HepG2 (cell line): Measurements from ENCODE around the gene LGALS4. TPM values are rescaled to one million over a fixed set of nuclear protein-coding genes. Genes with fewer than 3 reads are reported as not detected.

Source experiments
- ATAC-seq: fragments of 200-7000 bp; cut with Tn5 transposase; 3 replicates; pipeline ENCODE4 v1.9.1; 2020; ENCODE audit warnings: mild to moderate bottlenecking, moderate library complexity
- BruUV-seq: library from RNA; stranded (reverse); fragments of 400-500 nt; replicated peaks from 2 replicates; lab custom pipeline; 2021; lab: Mats Ljungman, UMichigan
- CTCF ChIA-PET: fragments of 300-600 bp; formaldehyde crosslinking; extraction: SDS; loops from one replicate; lab custom pipeline; 2021; ENCODE audit warnings: low total read pairs, inconsistent platforms, low intra/inter-chr PET ratio; lab: Yijun Ruan, JAX
- POLR2A ChIA-PET: fragments of 350-600 bp; sonication (Branson Sonifier 250); formaldehyde crosslinking; loops from one replicate; lab custom pipeline; 2020; ENCODE audit warnings: antibody characterized with exemption, inconsistent platforms; lab: Yijun Ruan, JAX
- DNase-seq: peaks from one replicate; pipeline ENCODE4 v3.0.0-alpha.2; 2015; ENCODE audit warnings: low spot score
- FAIRE-seq: peaks from 3 replicates; lab custom pipeline; 2011; peaks lifted over from hg19 to GRCh38; lab: Jason Lieb, UNC
- H2AFZ ChIP-seq: one replicate; pipeline ENCODE4 v1.6.1; 2011; ENCODE audit warnings: low read length, inconsistent platforms
- H3K27ac ChIP-seq: fragments of 300-600 bp; 3 replicates; pipeline ENCODE4 v1.8.0; 2011; ENCODE audit warnings: mixed run types, mild to moderate bottlenecking, mixed read lengths, low read length, inconsistent platforms; ENCODE audit not compliant: insufficient read depth; ENCODE audit errors: extremely low read length
- H3K27me3 ChIP-seq, 2 experiments: fragments of 200-600 bp in 1 of 2; 2 replicates in 1 of 2; 3 replicates in 1 of 2; pipeline versions ENCODE4 v1.6.0 to v1.8.0; 2011; ENCODE audit warnings: low read length in 2 of 2, mild to moderate bottlenecking in 2 of 2, moderate library complexity in 2 of 2, inconsistent platforms in 1 of 2; ENCODE audit not compliant: insufficient read depth in 2 of 2, control insufficient read depth in 1 of 2
- H3K36me3 ChIP-seq, 2 experiments: fragments of 200-600 bp in 1 of 2; replicated peaks in 1 of 2; 2 replicates in 1 of 2; 3 replicates in 1 of 2; pipeline versions ENCODE4 v1.5.1 to v1.8.0; 2011; ENCODE audit warnings: low read length in 2 of 2, inconsistent platforms in 1 of 2; ENCODE audit not compliant: insufficient read depth in 2 of 2, control insufficient read depth in 1 of 2
- H3K4me1 ChIP-seq: 2 replicates; pipeline ENCODE4 v1.5.1; 2012; ENCODE audit warnings: low read length, inconsistent platforms; ENCODE audit not compliant: insufficient read depth
- H3K4me2 ChIP-seq: 2 replicates; pipeline ENCODE4 v1.6.0; 2011; ENCODE audit warnings: low read depth, low read length, inconsistent platforms
- H3K4me3 ChIP-seq, 3 experiments: fragments of 200-600 bp in 1 of 3; sonication (generic), shearing (Covaris generic) in 1 of 3; replicated peaks in 1 of 3; 2 replicates each; pipeline ENCODE4 v1.5.1; 2011 to 2016; ENCODE audit warnings: low read length in 3 of 3, inconsistent platforms in 2 of 3, low read depth in 2 of 3, mild to moderate bottlenecking in 2 of 3, control low read depth in 1 of 3, mixed read lengths in 1 of 3; ENCODE audit not compliant: insufficient read depth in 1 of 3
- H3K79me2 ChIP-seq: one replicate; pipeline ENCODE4 v1.6.1; 2011; ENCODE audit warnings: low read length, inconsistent platforms; ENCODE audit not compliant: insufficient read depth
- H3K9ac ChIP-seq: 2 replicates; pipeline ENCODE4 v1.6.0; 2011; ENCODE audit warnings: mild to moderate bottlenecking, low read depth, low read length, inconsistent platforms; ENCODE audit not compliant: insufficient read depth
- H3K9me3 ChIP-seq: 2 replicates; pipeline ENCODE4 v1.5.1; 2012; ENCODE audit warnings: mild to moderate bottlenecking, low read length
- H4K20me1 ChIP-seq: 2 replicates; pipeline ENCODE4 v1.6.0; 2011; ENCODE audit warnings: inconsistent platforms, mild to moderate bottlenecking, low read length, moderate library complexity; ENCODE audit not compliant: insufficient read depth
- BRD4 ChIP-seq: sonication (generic); formaldehyde crosslinking; IDR thresholded peaks from 2 replicates; pipeline ENCODE4 v1.4.0; 2020; ENCODE audit warnings: missing genetic modification reagents
- ESRRA ChIP-seq: sonication (generic); formaldehyde crosslinking; IDR thresholded peaks from 2 replicates; pipeline ENCODE4 v1.5.1; 2020; ENCODE audit warnings: mild to moderate bottlenecking, low read depth, missing genetic modification reagents
- KDM5B ChIP-seq: sonication (generic); formaldehyde crosslinking; IDR thresholded peaks from 2 replicates; pipeline ENCODE4 v1.4.0; 2020; ENCODE audit warnings: missing genetic modification reagents, mild to moderate bottlenecking, borderline replicate concordance
- RFX3 ChIP-seq: IDR thresholded peaks from 2 replicates; pipeline ENCODE4 v1.6.1; 2016; ENCODE audit warnings: missing biosample characterization, missing genetic modification reagents
- SETDB1 ChIP-seq: sonication (generic); formaldehyde crosslinking; IDR thresholded peaks from 2 replicates; pipeline ENCODE4 v1.5.1; 2020; ENCODE audit warnings: missing genetic modification reagents, mild to moderate bottlenecking, borderline replicate concordance
- ZNF460 ChIP-seq: sonication (generic); formaldehyde crosslinking; IDR thresholded peaks from 2 replicates; pipeline ENCODE4 v1.5.1; 2020; ENCODE audit warnings: missing genetic modification reagents, mild to moderate bottlenecking, borderline replicate concordance
- ZNF468 ChIP-seq: sonication (generic); formaldehyde crosslinking; IDR thresholded peaks from 2 replicates; pipeline ENCODE4 v1.8.0; 2022; ENCODE audit warnings: mild to moderate bottlenecking, moderate library complexity, missing genetic modification reagents
- WGBS: methylation state at CpG from one replicate; pipeline ENCODE4 v1.1.6; 2017; ENCODE audit warnings: low lambda C conversion rate; 5-methylcytosine and 5-hydroxymethylcytosine counted together
- in situ Hi-C: cut with HindIII; loops from 2 replicates; pipeline ENCODE4 v1.10.0; 2017; ENCODE audit warnings: low pct_unique_long_range_greater_than_20kb; ENCODE audit not compliant: extremely low pct_ligation_motif_present
- intact Hi-C: fragments of 100-400 bp; cut with micrococcal nuclease; formaldehyde crosslinking; loops from one replicate; pipeline ENCODE4 v1.10.0; 2022; ENCODE audit not compliant: unreplicated experiment
- polyA plus RNA-seq, 8 experiments: library from polyadenylated mRNA; depleted of rRNA in 3 of 8; stranded (reverse) in 7 of 8; unstranded in 1 of 8; fragments of >200 nt; fragmentation: Illumina TruSeq in 4 of 8; extraction: Trizol in 4 of 8; gene quantifications; 2 replicates each; pipeline versions ENCODE4 v1.2.1 to v1.2.3, GENCODE V29; 2011 to 2016; ENCODE audit warnings: low read depth in 4 of 8, missing spikeins in 1 of 8, mixed read lengths in 1 of 8; ENCODE audit not compliant: insufficient read depth in 1 of 8
- total RNA-seq, 5 experiments: library from RNA; depleted of rRNA; stranded (reverse); fragments of >200 nt; fragmentation: Illumina TruSeq; extraction: Trizol; gene quantifications; 2 replicates each; pipeline ENCODE4 v1.2.3, GENCODE V29; 2016; ENCODE audit warnings: low read depth in 1 of 5
- TF ChIP-seq, protein P1 (sequence below): sonication (generic); formaldehyde crosslinking; IDR thresholded peaks from 2 replicates; pipeline ENCODE4 v1.5.0; 2020; ENCODE audit warnings: mild to moderate bottlenecking, missing genetic modification reagents, moderate library complexity

LGALS4 gene
- total and polyA plus RNA-seq, 2 of the 13 experiments (the other 11 are each of a cell fraction or from before 2014, with no cell fraction given): 0.24 to 0.71 TPM

DNA sequence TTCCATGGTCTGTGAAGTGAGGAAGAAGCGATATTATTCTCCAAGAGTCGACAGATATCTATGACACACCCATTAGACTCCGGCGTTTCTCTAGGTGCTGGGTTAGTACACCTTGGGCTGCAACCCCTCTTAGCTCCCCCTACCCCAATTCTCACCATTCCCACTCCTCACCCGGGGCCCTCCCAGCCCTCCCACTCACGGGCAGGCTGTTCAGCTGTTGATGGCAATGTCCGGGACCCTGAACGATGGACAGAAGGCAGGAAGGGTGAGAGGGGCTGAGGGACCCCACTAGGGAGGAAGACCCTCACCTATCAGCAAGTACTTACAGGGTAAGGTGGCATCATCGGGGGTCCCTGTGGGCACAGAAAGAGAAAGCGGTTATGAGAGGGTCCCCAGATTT is 9.2 kb downstream of the LGALS4 start (continued):
- TF ChIP-seq ESRRA (no peak), ZNF460 (CRISPR knock-in tag) (no peak), RFX3 (no peak), SETDB1 (CRISPR knock-in tag) (no peak)
- TF ChIP-seq, protein P1, sequence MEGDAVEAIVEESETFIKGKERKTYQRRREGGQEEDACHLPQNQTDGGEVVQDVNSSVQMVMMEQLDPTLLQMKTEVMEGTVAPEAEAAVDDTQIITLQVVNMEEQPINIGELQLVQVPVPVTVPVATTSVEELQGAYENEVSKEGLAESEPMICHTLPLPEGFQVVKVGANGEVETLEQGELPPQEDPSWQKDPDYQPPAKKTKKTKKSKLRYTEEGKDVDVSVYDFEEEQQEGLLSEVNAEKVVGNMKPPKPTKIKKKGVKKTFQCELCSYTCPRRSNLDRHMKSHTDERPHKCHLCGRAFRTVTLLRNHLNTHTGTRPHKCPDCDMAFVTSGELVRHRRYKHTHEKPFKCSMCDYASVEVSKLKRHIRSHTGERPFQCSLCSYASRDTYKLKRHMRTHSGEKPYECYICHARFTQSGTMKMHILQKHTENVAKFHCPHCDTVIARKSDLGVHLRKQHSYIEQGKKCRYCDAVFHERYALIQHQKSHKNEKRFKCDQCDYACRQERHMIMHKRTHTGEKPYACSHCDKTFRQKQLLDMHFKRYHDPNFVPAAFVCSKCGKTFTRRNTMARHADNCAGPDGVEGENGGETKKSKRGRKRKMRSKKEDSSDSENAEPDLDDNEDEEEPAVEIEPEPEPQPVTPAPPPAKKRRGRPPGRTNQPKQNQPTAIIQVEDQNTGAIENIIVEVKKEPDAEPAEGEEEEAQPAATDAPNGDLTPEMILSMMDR (CRISPR knock-in tag): no peak

GRCh38 chr19:38801359-38802095 is 11.2 kb downstream of the LGALS4 start:
- Histone ChIP-seq H4K20me1 (no peaks in the 10 kb centered on the region), H3K4me2 (no peak overlapping the region), H3K4me3 (no peak overlapping the region), H3K27me3 (no peaks in the 10 kb centered on the region), H3K4me1 (peaks cover 12% of the 10 kb centered on the region; the same call in 1 of the 2 replicates), H3K27ac (no peak overlapping the region), H2AFZ (no peak overlapping the region), H3K79me2 (no peaks in the 10 kb centered on the region), H3K9me3 (no peaks in the 10 kb centered on the region)
- no peak for FAIRE-seq
- ATAC-seq: no peak
- WGBS: 91% methylated on average over 7 of the region's 12 CpGs
- POLR2A ChIA-PET: no interaction called here
- intact Hi-C loops: no loop called here
- TF ChIP-seq BRD4 (no peak), ZNF468 (no peak), KDM5B (CRISPR knock-in tag) (no peak)
- TF ChIP-seq, all 625 proteins: peak for 0
- BruUV-seq: no TSS peak
- H3K36me3 ChIP-seq: no peaks in the 10 kb centered on the region
- in situ Hi-C loops: no loop called here
- DNase-seq: no peak
- H3K9ac ChIP-seq: no peak overlapping the region
- CTCF ChIA-PET: no interaction called here
